Liver (tissue), 9 donors: ENCODE measurements around the gene DIP2B. TPM values are rescaled to one million over a fixed set of nuclear protein-coding genes. Genes with fewer than 3 reads are reported as not detected.

Experiments
- DNase-seq: peaks from one replicate; pipeline ENCODE4 v3.0.0-alpha.2; 2017; ENCODE audit warnings: low spot score
- H3K27ac ChIP-seq, 2 donors: one replicate each; pipeline ENCODE4 v1.7.0; 2013; ENCODE audit warnings: inconsistent platforms in 2 of 2, low read length in 2 of 2, control low read depth in 1 of 2, low read depth in 1 of 2, mild to moderate bottlenecking in 1 of 2
- H3K27me3 ChIP-seq, 4 donors: one replicate each; pipeline versions ENCODE4 v1.6.1 to v1.7.0; 2013; ENCODE audit warnings: low read length in 3 of 4, inconsistent platforms in 1 of 4, mild to moderate bottlenecking in 1 of 4, moderate library complexity in 1 of 4; ENCODE audit not compliant: control insufficient read depth in 4 of 4, insufficient read depth in 4 of 4
- H3K36me3 ChIP-seq, 4 donors: one replicate each; pipeline versions ENCODE4 v1.6.1 to v1.7.0; 2013; ENCODE audit warnings: low read length in 3 of 4, mild to moderate bottlenecking in 3 of 4, low read depth in 1 of 4, moderate library complexity in 1 of 4; ENCODE audit not compliant: control insufficient read depth in 4 of 4, insufficient read depth in 3 of 4
- H3K4me1 ChIP-seq, 4 donors: one replicate each; pipeline versions ENCODE4 v1.6.1 to v1.7.0; 2013; ENCODE audit warnings: low read length in 3 of 4, mild to moderate bottlenecking in 3 of 4, moderate library complexity in 1 of 4; ENCODE audit not compliant: control insufficient read depth in 4 of 4, insufficient read depth in 4 of 4
- H3K4me3 ChIP-seq, 3 donors: one replicate each; pipeline versions ENCODE4 v1.6.1 to v1.7.0; 2013; ENCODE audit warnings: low read length in 3 of 3, control low read depth in 1 of 3, low read depth in 1 of 3, mild to moderate bottlenecking in 1 of 3
- H3K9ac ChIP-seq, 2 donors: one replicate each; pipeline ENCODE4 v1.7.0; 2013; ENCODE audit warnings: low read length in 2 of 2, mild to moderate bottlenecking in 2 of 2, moderate library complexity in 2 of 2, control low read depth in 1 of 2, low read depth in 1 of 2
- H3K9me3 ChIP-seq, 4 donors: one replicate each; pipeline versions ENCODE4 v1.6.1 to v1.7.0; 2013; ENCODE audit warnings: low read length in 3 of 4; ENCODE audit not compliant: control insufficient read depth in 4 of 4
- EGR1 ChIP-seq, 2 donors: IDR thresholded peaks; 2 replicates each; pipeline ENCODE4 v1.6.1; 2016 to 2018; ENCODE audit warnings: antibody characterized with exemption in 2 of 2, low read depth in 2 of 2
- FOXA1 ChIP-seq: IDR thresholded peaks from 2 replicates; pipeline ENCODE4 v1.6.1; 2016; ENCODE audit warnings: antibody characterized with exemption
- GABPA ChIP-seq, 2 donors: IDR thresholded peaks in 1 of 2; conservative IDR thresholded peaks in 1 of 2; 2 replicates each; pipeline ENCODE4 v1.6.1; 2016; ENCODE audit warnings: antibody characterized with exemption in 2 of 2, mild to moderate bottlenecking in 1 of 2, moderate library complexity in 1 of 2
- HNF4A ChIP-seq, 2 donors: conservative IDR thresholded peaks; 2 replicates each; pipeline ENCODE4 v1.6.1; 2016; ENCODE audit warnings: antibody characterized with exemption in 2 of 2, mild to moderate bottlenecking in 2 of 2
- HNF4G ChIP-seq: IDR thresholded peaks from 2 replicates; pipeline ENCODE4 v1.6.1; 2016; ENCODE audit warnings: antibody characterized with exemption
- JUND ChIP-seq, 2 donors: IDR thresholded peaks; 2 replicates each; pipeline ENCODE4 v1.6.1; 2016; ENCODE audit warnings: antibody characterized with exemption in 2 of 2
- MAX ChIP-seq: IDR thresholded peaks from 2 replicates; pipeline ENCODE4 v1.6.1; 2016; ENCODE audit warnings: antibody characterized with exemption
- NR2F2 ChIP-seq: IDR thresholded peaks from 2 replicates; pipeline ENCODE4 v1.6.1; 2016; ENCODE audit warnings: antibody characterized with exemption
- REST ChIP-seq: IDR thresholded peaks from 2 replicates; pipeline ENCODE4 v1.6.1; 2016; ENCODE audit warnings: antibody characterized with exemption, mild to moderate bottlenecking
- RXRA ChIP-seq, 2 donors: IDR thresholded peaks; 2 replicates each; pipeline ENCODE4 v1.6.1; 2017 to 2018; ENCODE audit warnings: antibody characterized with exemption in 2 of 2, mild to moderate bottlenecking in 1 of 2
- TAF1 ChIP-seq: conservative IDR thresholded peaks from 2 replicates; pipeline ENCODE4 v1.6.1; 2016; ENCODE audit warnings: antibody characterized with exemption, mild to moderate bottlenecking
- YY1 ChIP-seq: IDR thresholded peaks from 2 replicates; pipeline ENCODE4 v1.6.1; 2016; ENCODE audit warnings: antibody characterized with exemption, mild to moderate bottlenecking
- ZBTB33 ChIP-seq: IDR thresholded peaks from 2 replicates; pipeline ENCODE4 v1.6.1; 2016; ENCODE audit warnings: antibody characterized with exemption
- WGBS: extraction: QIAGEN DNeasy Blood & Tissue Kit; methylation state at CpG from one replicate; pipeline ENCODE4 v1.1.7; 2013; 5-methylcytosine and 5-hydroxymethylcytosine counted together
- polyA plus RNA-seq, 2 donors: library from polyadenylated mRNA; stranded (reverse) in 1 of 2; unstranded in 1 of 2; fragments of 200-250 nt in 1 of 2; fragments of >200 nt in 1 of 2; fragmentation: Nextera tagmentation in 1 of 2; extraction: Ambion mirVana in 1 of 2; gene quantifications; one replicate each; pipeline versions ENCODE4 v1.2.1 to v1.2.3, GENCODE V29; 2013 to 2015
- total RNA-seq, 2 donors: library from RNA; depleted of rRNA; stranded (reverse); fragments of >200 nt; gene quantifications; one replicate each; pipeline ENCODE4 v1.2.3, GENCODE V29; 2014
- TF ChIP-seq, protein P1 (sequence below): IDR thresholded peaks from 2 replicates; pipeline ENCODE4 v1.6.1; 2016; ENCODE audit warnings: antibody characterized with exemption
- donor health status: healthy.
- donor health status: healthy.
- donor health status: healthy.
- donor health status: healthy.
- donor health status: healthy.

DIP2B gene
- total and polyA plus RNA-seq, 4 donors: 4.8 to 30.7 (median 13.8) TPM

- no peak for TF ChIP-seq FOXA1
- no peak for TF ChIP-seq HNF4G
- TF ChIP-seq EGR1 (IDR thresholded peaks at IDR 0.05; ENCODE audit: low read depth in 2 of 2): no peak
These were observed 68.0 kb downstream of the DIP2B start (continued) for GRCh38 chr12:50572760-50573159.

DNA sequence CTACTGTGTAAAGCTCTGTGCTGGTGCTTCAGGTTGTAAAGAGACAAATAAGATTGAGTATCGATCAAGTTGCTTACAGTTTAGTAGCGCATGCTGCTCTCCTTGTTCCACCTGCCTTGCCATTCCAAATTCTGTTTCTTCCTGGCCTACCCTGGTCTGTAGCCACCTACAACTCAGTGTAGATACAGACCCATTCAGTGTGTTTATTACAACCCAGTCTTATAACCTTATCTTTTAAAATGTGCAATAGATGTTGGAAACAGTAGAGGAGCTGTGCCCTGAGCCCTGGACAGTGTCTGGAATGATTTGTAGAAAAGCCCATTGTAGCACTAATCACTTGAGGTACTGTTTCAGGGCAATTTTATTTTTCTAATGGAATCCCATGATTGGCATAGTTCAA, 68.5 kb downstream of the DIP2B start:
- H3K4me1 ChIP-seq: peaks cover 19 to 64% (median 58%) of the 10 kb centered on the region in 4 donors
- WGBS: 93% methylated on average over 2 of the region's 2 CpGs
- no peak for TF ChIP-seq HNF4A (conservative IDR thresholded peaks at IDR 0.05)
- no peak for TF ChIP-seq EGR1 (IDR thresholded peaks at IDR 0.05; ENCODE audit: low read depth in 2 of 2)
- TF ChIP-seq RXRA (IDR thresholded peaks at IDR 0.05): no peak
- TF ChIP-seq YY1: no peak
- TF ChIP-seq, protein P1, sequence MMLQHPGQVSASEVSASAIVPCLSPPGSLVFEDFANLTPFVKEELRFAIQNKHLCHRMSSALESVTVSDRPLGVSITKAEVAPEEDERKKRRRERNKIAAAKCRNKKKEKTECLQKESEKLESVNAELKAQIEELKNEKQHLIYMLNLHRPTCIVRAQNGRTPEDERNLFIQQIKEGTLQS: no peak
- TF ChIP-seq TAF1: no peak
- no peak for TF ChIP-seq HNF4G
- H3K9me3 ChIP-seq: no peaks in the 10 kb centered on the region
- peak overlapping the region; percentile 62 for H3K27ac ChIP-seq
- H3K27me3 ChIP-seq: no peaks in the 10 kb centered on the region
- no peaks in the 10 kb centered on the region for H3K36me3 ChIP-seq
- no peak overlapping the region for H3K9ac ChIP-seq
- DNase-seq: no peak
- no peak overlapping the region for H3K4me3 ChIP-seq

- H3K27me3 ChIP-seq: no peaks in the 10 kb centered on the region
- no peaks in the 10 kb centered on the region for H3K36me3 ChIP-seq
- no peak for DNase-seq
- 37% methylated on average over 5 of the region's 5 CpGs for WGBS
- peak overlapping the region in 1 of 2 donors; percentile 12 for H3K9ac ChIP-seq
- H3K9me3 ChIP-seq: no peaks in the 10 kb centered on the region
- no peak overlapping the region for H3K4me3 ChIP-seq
- H3K4me1 ChIP-seq: peaks cover 19 to 54% (median 44%) of the 10 kb centered on the region in 4 donors
- TF ChIP-seq ZBTB33 (no peak), MAX (no peak), REST (no peak), FOXA1 (no peak), NR2F2 (no peak), HNF4G (no peak), JUND (IDR thresholded peaks at IDR 0.05) (no peak), YY1 (no peak), HNF4A (conservative IDR thresholded peaks at IDR 0.05) (peak; percentile 17 to 21), TAF1 (no peak), EGR1 (IDR thresholded peaks at IDR 0.05; ENCODE audit: low read depth in 2 of 2) (no peak), GABPA (IDR thresholded peaks at IDR 0.05 in 1 of 2, conservative IDR thresholded peaks at IDR 0.05 in 1 of 2) (no peak), RXRA (IDR thresholded peaks at IDR 0.05) (peak in 1 of 2 donors; percentile 32)
- TF ChIP-seq, protein P1: no peak
- H3K27ac ChIP-seq: peak overlapping the region; percentile 32 to 51
These were observed 70.0 kb downstream of the DIP2B start for GRCh38 chr12:50574601-50575348.
